ENCODE results near the gene KREMEN1. TPM values are rescaled to one million over a fixed set of nuclear protein-coding genes. Genes with fewer than 3 reads are reported as not detected.

Gene KREMEN1
- total RNA-seq, 4 donors from 2014 or later = 7.5 to 35.8 (median 15.4) TPM

- no peak overlapping the region for H3K4me3 ChIP-seq
- peak overlapping the region in 3 of 4 donors; percentile 7 to 54 (median 46) for H3K27ac ChIP-seq
- ATAC-seq = no peak
- no peaks in the 10 kb centered on the region for H3K27me3 ChIP-seq
- H3K36me3 ChIP-seq = no peaks in the 10 kb centered on the region
- TF ChIP-seq POLR2A (IDR thresholded peaks at IDR 0.05) (no peak), CTCF (IDR thresholded peaks at IDR 0.05 in 4 of 5, conservative IDR thresholded peaks at IDR 0.05 in 1 of 5) (no peak)
- H3K9me3 ChIP-seq = no peaks in the 10 kb centered on the region
- peak in 1 of 2 donors; percentile 13 for DNase-seq
- peaks cover 50 to 54% of the 10 kb centered on the region in 2 donors for H3K4me1 ChIP-seq
- in situ Hi-C loops (cut with MboI; ENCODE audit: low sequenced_read_pairs in 4 of 4) = loop anchor here in 3 of 4 donors (10.0 to 25.0 kb wide), 3 partner anchors 55 to 295 kb away; no protein-coding TSS in a partner anchor
- intact Hi-C loops (cut with DNase I; ENCODE audit: low total_unique reads) = loop anchor here (5.0 kb wide), 2 partner anchors 78 to 293 kb away; partner anchors contain the start of gene KREMEN1
Observed at GRCh38 chr22:29149841-29150555, 77.2 kb downstream of the KREMEN1 start.

DNA sequence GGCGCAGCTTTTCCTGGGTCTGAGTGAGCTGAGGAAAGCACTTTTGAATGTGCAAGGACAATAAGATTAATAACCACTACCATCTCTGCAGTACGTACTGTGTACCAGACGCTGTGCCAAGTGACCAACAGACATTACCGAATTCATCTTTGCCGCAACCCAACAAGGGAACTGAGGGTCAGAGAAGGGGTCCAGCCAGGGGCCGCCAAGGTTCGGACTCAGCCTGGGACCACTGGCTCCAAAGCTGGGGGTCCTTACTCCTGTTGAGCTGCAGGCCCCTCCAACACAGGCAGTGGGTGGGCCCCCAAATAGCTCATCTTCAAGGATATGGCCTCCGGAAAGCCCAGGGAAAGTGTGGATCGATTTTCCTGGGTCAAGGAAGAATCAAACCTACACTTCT, 77.9 kb downstream of the KREMEN1 start:
- in situ Hi-C loops (cut with MboI; ENCODE audit: low sequenced_read_pairs in 4 of 4) = loop anchor here in 3 of 4 donors (10.0 to 25.0 kb wide), 3 partner anchors 56 to 296 kb away; no protein-coding TSS in a partner anchor
- H3K27ac ChIP-seq = no peak overlapping the region
- peak in 1 of 2 donors; percentile 6 for DNase-seq

GRCh38 chr22:29151316-29151715, 78.5 kb downstream of the KREMEN1 start:
- ATAC-seq (no peak), DNase-seq (peak in 1 of 2 donors; percentile 9)
- in situ Hi-C loops (cut with MboI; ENCODE audit: low sequenced_read_pairs in 4 of 4) = loop anchor here in 3 of 4 donors (10.0 to 25.0 kb wide), 3 partner anchors 57 to 297 kb away; no protein-coding TSS in a partner anchor
- Histone ChIP-seq H3K27me3 (no peaks in the 10 kb centered on the region), H3K36me3 (no peaks in the 10 kb centered on the region), H3K4me1 (peaks cover 37 to 41% of the 10 kb centered on the region in 2 donors), H3K9me3 (no peaks in the 10 kb centered on the region), H3K4me3 (no peak overlapping the region), H3K27ac (no peak overlapping the region)
- intact Hi-C loops (cut with DNase I; ENCODE audit: low total_unique reads) = loop anchor here (5.0 kb wide), 2 partner anchors 79 to 294 kb away; partner anchors contain the start of gene KREMEN1
- TF ChIP-seq POLR2A (IDR thresholded peaks at IDR 0.05) (no peak), CTCF (IDR thresholded peaks at IDR 0.05 in 4 of 5, conservative IDR thresholded peaks at IDR 0.05 in 1 of 5) (no peak)

More for the DNA sequence above, 77.9 kb downstream of the KREMEN1 start:
- TF ChIP-seq CTCF (IDR thresholded peaks at IDR 0.05 in 4 of 5, conservative IDR thresholded peaks at IDR 0.05 in 1 of 5) (no peak), POLR2A (IDR thresholded peaks at IDR 0.05) (no peak)
- ATAC-seq = no peak
- H3K9me3 ChIP-seq = no peaks in the 10 kb centered on the region
- no peaks in the 10 kb centered on the region for H3K27me3 ChIP-seq
- H3K4me3 ChIP-seq = no peak overlapping the region
- intact Hi-C loops (cut with DNase I; ENCODE audit: low total_unique reads) = loop anchor here (5.0 kb wide), 2 partner anchors 78 to 293 kb away; partner anchors contain the start of gene KREMEN1
- no peaks in the 10 kb centered on the region for H3K36me3 ChIP-seq
- H3K4me1 ChIP-seq = peaks cover 43 to 47% of the 10 kb centered on the region in 2 donors

GRCh38 chr22:29152045-29152953, 79.5 kb downstream of the KREMEN1 start:
- Histone ChIP-seq H3K36me3 (no peaks in the 10 kb centered on the region), H3K27me3 (no peaks in the 10 kb centered on the region), H3K9me3 (no peaks in the 10 kb centered on the region), H3K4me3 (no peak overlapping the region), H3K27ac (peak overlapping the region in 3 of 4 donors; percentile 17 to 40 (median 24)), H3K4me1 (peaks cover 27 to 31% of the 10 kb centered on the region in 2 donors)
- peak in 1 of 2 donors; percentile 18 for DNase-seq
- TF ChIP-seq CTCF (IDR thresholded peaks at IDR 0.05 in 4 of 5, conservative IDR thresholded peaks at IDR 0.05 in 1 of 5) (no peak), POLR2A (IDR thresholded peaks at IDR 0.05) (no peak)
- no peak for ATAC-seq
- intact Hi-C loops (cut with DNase I; ENCODE audit: low total_unique reads) = loop anchor here (5.0 kb wide), 2 partner anchors 80 to 295 kb away; partner anchors contain the start of gene KREMEN1
- in situ Hi-C loops (cut with MboI; ENCODE audit: low sequenced_read_pairs in 4 of 4) = loop anchor here in 3 of 4 donors (10.0 to 25.0 kb wide), 3 partner anchors 57 to 297 kb away; no protein-coding TSS in a partner anchor
